ENCODE data around the gene IMPA2.

DNA sequence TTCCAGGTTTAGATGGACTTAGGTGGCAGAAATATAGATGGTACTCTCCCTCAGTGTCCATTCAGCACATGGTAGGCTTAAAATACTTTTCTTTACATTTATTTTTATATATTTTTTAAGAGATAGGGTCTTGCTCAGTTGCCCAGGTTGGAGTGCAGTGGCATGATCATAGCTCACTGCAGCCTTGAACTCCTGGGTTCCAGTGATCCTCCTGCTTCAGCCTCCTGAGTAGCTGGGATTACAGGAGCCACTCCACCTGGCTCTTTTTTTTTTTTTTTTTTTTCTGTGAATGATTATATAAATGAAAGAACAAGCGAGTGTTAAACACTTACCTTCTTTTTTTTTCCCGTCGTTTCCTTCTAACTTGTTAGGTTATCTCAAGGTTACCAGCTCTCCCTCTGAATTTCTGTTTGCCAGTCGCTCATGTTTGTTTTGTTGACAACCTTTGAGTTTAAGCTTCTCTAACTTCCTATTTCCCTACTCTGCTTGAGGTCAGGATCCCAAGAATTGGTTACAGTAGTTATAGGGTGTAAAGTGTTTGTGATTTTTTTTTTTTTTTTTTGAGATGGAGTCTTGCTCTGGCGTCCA lies 18.9 kb downstream of the IMPA2 start:
- TF ChIP-seq, protein P1, sequence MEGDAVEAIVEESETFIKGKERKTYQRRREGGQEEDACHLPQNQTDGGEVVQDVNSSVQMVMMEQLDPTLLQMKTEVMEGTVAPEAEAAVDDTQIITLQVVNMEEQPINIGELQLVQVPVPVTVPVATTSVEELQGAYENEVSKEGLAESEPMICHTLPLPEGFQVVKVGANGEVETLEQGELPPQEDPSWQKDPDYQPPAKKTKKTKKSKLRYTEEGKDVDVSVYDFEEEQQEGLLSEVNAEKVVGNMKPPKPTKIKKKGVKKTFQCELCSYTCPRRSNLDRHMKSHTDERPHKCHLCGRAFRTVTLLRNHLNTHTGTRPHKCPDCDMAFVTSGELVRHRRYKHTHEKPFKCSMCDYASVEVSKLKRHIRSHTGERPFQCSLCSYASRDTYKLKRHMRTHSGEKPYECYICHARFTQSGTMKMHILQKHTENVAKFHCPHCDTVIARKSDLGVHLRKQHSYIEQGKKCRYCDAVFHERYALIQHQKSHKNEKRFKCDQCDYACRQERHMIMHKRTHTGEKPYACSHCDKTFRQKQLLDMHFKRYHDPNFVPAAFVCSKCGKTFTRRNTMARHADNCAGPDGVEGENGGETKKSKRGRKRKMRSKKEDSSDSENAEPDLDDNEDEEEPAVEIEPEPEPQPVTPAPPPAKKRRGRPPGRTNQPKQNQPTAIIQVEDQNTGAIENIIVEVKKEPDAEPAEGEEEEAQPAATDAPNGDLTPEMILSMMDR (IDR thresholded peaks at IDR 0.05), result no peak
- TF ChIP-seq POLR2A (IDR thresholded peaks at IDR 0.05), result no peak

All from testis (tissue), 2 donors.